Astrocyte (in vitro differentiated cells and primary cell): Measurements from ENCODE around the gene CIB4. TPM values are rescaled to one million over a fixed set of nuclear protein-coding genes. Genes with fewer than 3 reads are reported as not detected.

ENCODE experiments used
- DNase-seq: peaks from one replicate; pipeline ENCODE4 v3.0.0-alpha.2; 2010; ENCODE audit warnings: low read depth
- FAIRE-seq: peaks from 2 replicates; lab custom pipeline; 2011; peaks lifted over from hg19 to GRCh38; lab: Jason Lieb, UNC
- H2AFZ ChIP-seq: 2 replicates; pipeline ENCODE4 v1.6.0; 2012; ENCODE audit warnings: low read depth, low read length, inconsistent platforms
- H3K27ac ChIP-seq: 2 replicates; pipeline ENCODE4 v1.5.1; 2011; ENCODE audit warnings: low read depth, low read length, inconsistent platforms
- H3K27me3 ChIP-seq: 2 replicates; pipeline ENCODE4 v1.6.0; 2011; ENCODE audit warnings: low read length, inconsistent platforms; ENCODE audit not compliant: insufficient read depth
- H3K36me3 ChIP-seq: 2 replicates; pipeline ENCODE4 v1.5.1; 2011; ENCODE audit warnings: low read length, inconsistent platforms; ENCODE audit not compliant: insufficient read depth
- H3K4me1 ChIP-seq: 2 replicates; pipeline ENCODE4 v1.5.1; 2011; ENCODE audit warnings: low read length, inconsistent platforms; ENCODE audit not compliant: insufficient read depth
- H3K4me2 ChIP-seq: 2 replicates; pipeline ENCODE4 v1.6.0; 2012; ENCODE audit warnings: low read length, inconsistent platforms
- H3K4me3 ChIP-seq: 2 replicates; pipeline ENCODE4 v1.5.1; 2011; ENCODE audit warnings: low read depth, mild to moderate bottlenecking, low read length, inconsistent platforms; ENCODE audit not compliant: insufficient read depth
- H3K79me2 ChIP-seq: 2 replicates; pipeline ENCODE4 v1.6.0; 2012; ENCODE audit warnings: mild to moderate bottlenecking, low read length, inconsistent platforms; ENCODE audit not compliant: insufficient read depth
- H3K9ac ChIP-seq: 2 replicates; pipeline ENCODE4 v1.6.0; 2012; ENCODE audit warnings: mild to moderate bottlenecking, low read length, inconsistent platforms
- H3K9me3 ChIP-seq: 2 replicates; pipeline ENCODE4 v1.5.1; 2012; ENCODE audit warnings: low read depth, mild to moderate bottlenecking, low read length, inconsistent platforms; ENCODE audit not compliant: insufficient read depth
- H4K20me1 ChIP-seq: 2 replicates; pipeline ENCODE4 v1.6.0; 2012; ENCODE audit warnings: low read length, inconsistent platforms; ENCODE audit not compliant: insufficient read depth
- H3K27ac Mint-ChIP-seq: one replicate; pipeline ENCODE4 v1.8.0; 2021; ENCODE audit warnings: mild to moderate bottlenecking, mixed read lengths; ENCODE audit not compliant: unreplicated experiment
- H3K27me3 Mint-ChIP-seq: one replicate; pipeline ENCODE4 v1.8.0; 2021; ENCODE audit warnings: low read depth, mixed read lengths; ENCODE audit not compliant: unreplicated experiment
- H3K36me3 Mint-ChIP-seq: one replicate; pipeline ENCODE4 v1.8.0; 2021; ENCODE audit warnings: low read depth, mixed read lengths; ENCODE audit not compliant: unreplicated experiment
- H3K4me1 Mint-ChIP-seq: one replicate; pipeline ENCODE4 v1.8.0; 2021; ENCODE audit warnings: low read depth, mixed read lengths; ENCODE audit not compliant: unreplicated experiment
- H3K4me3 Mint-ChIP-seq: one replicate; pipeline ENCODE4 v1.8.0; 2021; ENCODE audit warnings: mild to moderate bottlenecking, moderate library complexity, mixed read lengths; ENCODE audit not compliant: unreplicated experiment
- H3K9me3 Mint-ChIP-seq: one replicate; pipeline ENCODE4 v1.8.0; 2021; ENCODE audit warnings: mild to moderate bottlenecking, mixed read lengths; ENCODE audit not compliant: unreplicated experiment
- CTCF ChIP-seq: IDR thresholded peaks from 2 replicates; pipeline ENCODE4 v1.5.1; 2011; ENCODE audit warnings: low read depth, mild to moderate bottlenecking, inconsistent platforms, low read length, moderate library complexity; ENCODE audit not compliant: insufficient read depth
- EZH2 ChIP-seq: IDR thresholded peaks from 2 replicates; pipeline ENCODE4 v1.6.1; 2012; ENCODE audit warnings: mild to moderate bottlenecking, low read length, inconsistent platforms; ENCODE audit not compliant: insufficient read depth
- total RNA-seq: library from RNA; stranded (reverse); gene quantifications from 2 replicates; pipeline ENCODE4 v1.2.1, GENCODE V29; 2021

CIB4 gene
- total RNA-seq, 1 donor from 2014 or later, result not detected

- H3K4me2 ChIP-seq, result no peak overlapping the region
- H3K36me3 ChIP-seq, result no peaks in the 10 kb centered on the region
- peaks cover 62% of the 10 kb centered on the region for H3K27me3 Mint-ChIP-seq
- no peak overlapping the region for H2AFZ ChIP-seq
- no peak for DNase-seq
- peaks cover 1% of the 10 kb centered on the region for H3K36me3 Mint-ChIP-seq
- H3K4me1 Mint-ChIP-seq, result peaks cover 8% of the 10 kb centered on the region
- peaks cover 24% of the 10 kb centered on the region for H3K27me3 ChIP-seq
- no peak for FAIRE-seq
- no peaks in the 10 kb centered on the region for H4K20me1 ChIP-seq
- H3K9me3 Mint-ChIP-seq, result peaks cover 8% of the 10 kb centered on the region
- H3K9me3 ChIP-seq, result peaks cover 4% of the 10 kb centered on the region
- no peak overlapping the region for H3K4me3 ChIP-seq
- no peak overlapping the region for H3K27ac ChIP-seq
- H3K79me2 ChIP-seq, result no peaks in the 10 kb centered on the region
- H3K9ac ChIP-seq, result no peak overlapping the region
- H3K27ac Mint-ChIP-seq, result no peak overlapping the region
- peaks cover 12% of the 10 kb centered on the region for H3K4me1 ChIP-seq
- TF ChIP-seq EZH2, result no peak
- no peak for TF ChIP-seq CTCF
- H3K4me3 Mint-ChIP-seq, result no peak overlapping the region
Observed at GRCh38 chr2:26674002-26674751, 33.0 kb upstream of the CIB4 start.

DNA sequence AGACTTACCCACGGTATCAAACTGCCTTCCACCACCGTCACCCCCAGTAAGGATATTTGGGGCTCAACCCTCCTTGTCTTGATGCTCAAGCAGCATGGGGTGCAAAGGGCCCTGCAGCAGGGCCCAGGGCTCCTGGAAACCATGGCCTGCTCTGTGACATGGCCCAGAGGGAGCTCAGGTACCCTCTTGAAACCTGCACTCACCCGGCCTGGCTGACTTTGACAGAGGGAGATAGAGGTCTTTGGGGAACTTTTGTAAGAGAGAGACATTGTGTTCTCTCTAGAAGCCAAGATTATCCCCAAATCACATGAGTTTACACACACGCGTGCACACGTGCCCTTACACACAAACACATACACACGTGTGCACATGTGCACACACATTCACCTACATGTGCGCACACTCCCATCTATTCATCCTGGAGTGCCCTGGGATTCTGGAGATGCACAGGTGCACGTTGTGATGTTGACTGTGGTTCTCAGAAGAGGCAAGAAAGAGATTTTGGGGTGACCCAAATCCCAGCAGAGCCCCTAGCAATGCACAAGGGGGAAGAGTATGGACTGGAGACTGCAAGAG, 31.7 kb upstream of the CIB4 start:
- H3K9me3 ChIP-seq, result peaks cover 4% of the 10 kb centered on the region
- no peak overlapping the region for H3K27ac ChIP-seq
- Mint-ChIP-seq H3K4me1 (peaks cover 8% of the 10 kb centered on the region), H3K27ac (no peak overlapping the region), H3K9me3 (peaks cover 6% of the 10 kb centered on the region), H3K36me3 (peaks cover 1% of the 10 kb centered on the region), H3K4me3 (no peak overlapping the region), H3K27me3 (peaks cover 51% of the 10 kb centered on the region)
- no peaks in the 10 kb centered on the region for H4K20me1 ChIP-seq
- TF ChIP-seq EZH2 (no peak), CTCF (no peak)
- H3K4me1 ChIP-seq, result peaks cover 12% of the 10 kb centered on the region
- no peaks in the 10 kb centered on the region for H3K36me3 ChIP-seq
- no peaks in the 10 kb centered on the region for H3K79me2 ChIP-seq
- no peak overlapping the region for H3K4me3 ChIP-seq
- peaks cover 15% of the 10 kb centered on the region for H3K27me3 ChIP-seq
- DNase-seq, result no peak
- H2AFZ ChIP-seq, result no peak overlapping the region
- no peak overlapping the region for H3K9ac ChIP-seq
- H3K4me2 ChIP-seq, result no peak overlapping the region
- no peak for FAIRE-seq
